Gastrocnemius medialis (tissue), 4 donors: ENCODE data around the gene KCNH6.

Experiments
- POLR2A ChIP-seq, 2 donors: fragments of 450-650 bp; IDR thresholded peaks; one replicate each; pipeline ENCODE4 v1.6.1; 2017; ENCODE audit warnings: antibody characterized with exemption in 2 of 2, mild to moderate bottlenecking in 2 of 2, moderate library complexity in 2 of 2
- TF ChIP-seq, protein P1 (sequence below), 5 experiments: fragments of 450-650 bp in 3 of 5; fragments of 200-600 bp in 2 of 5; sonication (generic) in 2 of 5; IDR thresholded peaks in 4 of 5; conservative IDR thresholded peaks in 1 of 5; 1 replicate in 4 of 5; 2 replicates in 1 of 5; pipeline ENCODE4 v1.5.1; 2016 to 2019; ENCODE audit warnings: antibody characterized with exemption in 5 of 5, mild to moderate bottlenecking in 3 of 5, moderate library complexity in 3 of 5

DNA sequence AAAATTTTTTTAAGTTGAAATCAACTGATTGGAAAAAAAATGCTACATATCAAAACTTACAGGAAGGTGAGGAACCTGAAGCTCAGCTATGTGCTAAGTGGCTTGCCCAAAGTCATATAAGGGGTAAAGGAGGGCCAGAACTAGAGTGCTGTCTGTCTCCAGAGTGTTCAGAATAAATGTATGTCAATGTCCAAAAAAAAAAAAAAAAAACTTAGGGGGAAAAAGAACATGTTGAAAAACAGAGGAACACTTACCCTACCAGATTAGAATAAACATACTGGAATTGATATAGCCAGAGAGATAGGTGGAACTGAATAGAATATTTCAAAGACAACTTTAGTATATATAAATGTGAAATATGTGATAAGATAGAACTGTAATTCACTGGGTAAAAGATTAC lies 38.7 kb downstream of the KCNH6 start:
- TF ChIP-seq POLR2A (IDR thresholded peaks at IDR 0.05): no peak
- TF ChIP-seq, protein P1, sequence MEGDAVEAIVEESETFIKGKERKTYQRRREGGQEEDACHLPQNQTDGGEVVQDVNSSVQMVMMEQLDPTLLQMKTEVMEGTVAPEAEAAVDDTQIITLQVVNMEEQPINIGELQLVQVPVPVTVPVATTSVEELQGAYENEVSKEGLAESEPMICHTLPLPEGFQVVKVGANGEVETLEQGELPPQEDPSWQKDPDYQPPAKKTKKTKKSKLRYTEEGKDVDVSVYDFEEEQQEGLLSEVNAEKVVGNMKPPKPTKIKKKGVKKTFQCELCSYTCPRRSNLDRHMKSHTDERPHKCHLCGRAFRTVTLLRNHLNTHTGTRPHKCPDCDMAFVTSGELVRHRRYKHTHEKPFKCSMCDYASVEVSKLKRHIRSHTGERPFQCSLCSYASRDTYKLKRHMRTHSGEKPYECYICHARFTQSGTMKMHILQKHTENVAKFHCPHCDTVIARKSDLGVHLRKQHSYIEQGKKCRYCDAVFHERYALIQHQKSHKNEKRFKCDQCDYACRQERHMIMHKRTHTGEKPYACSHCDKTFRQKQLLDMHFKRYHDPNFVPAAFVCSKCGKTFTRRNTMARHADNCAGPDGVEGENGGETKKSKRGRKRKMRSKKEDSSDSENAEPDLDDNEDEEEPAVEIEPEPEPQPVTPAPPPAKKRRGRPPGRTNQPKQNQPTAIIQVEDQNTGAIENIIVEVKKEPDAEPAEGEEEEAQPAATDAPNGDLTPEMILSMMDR (IDR thresholded peaks at IDR 0.05 in 4 of 5, conservative IDR thresholded peaks at IDR 0.05 in 1 of 5): no peak
